GM19372 (cell line): ENCODE measurements around the gene MDP1.
"Not testable (repeated sequence)": the region's sequence is repeated elsewhere in the genome, so short reads cannot be mapped to it uniquely, and the experiment has no call there.

Experiments
- ATAC-seq: cut with Tn5 transposase; IDR thresholded peaks from one replicate; pipeline ENCODE4 v1.9.1; 2021; ENCODE audit warnings: mild to moderate bottlenecking, low read depth, moderate library complexity; ENCODE audit not compliant: unreplicated experiment

MDP1 gene

DNA sequence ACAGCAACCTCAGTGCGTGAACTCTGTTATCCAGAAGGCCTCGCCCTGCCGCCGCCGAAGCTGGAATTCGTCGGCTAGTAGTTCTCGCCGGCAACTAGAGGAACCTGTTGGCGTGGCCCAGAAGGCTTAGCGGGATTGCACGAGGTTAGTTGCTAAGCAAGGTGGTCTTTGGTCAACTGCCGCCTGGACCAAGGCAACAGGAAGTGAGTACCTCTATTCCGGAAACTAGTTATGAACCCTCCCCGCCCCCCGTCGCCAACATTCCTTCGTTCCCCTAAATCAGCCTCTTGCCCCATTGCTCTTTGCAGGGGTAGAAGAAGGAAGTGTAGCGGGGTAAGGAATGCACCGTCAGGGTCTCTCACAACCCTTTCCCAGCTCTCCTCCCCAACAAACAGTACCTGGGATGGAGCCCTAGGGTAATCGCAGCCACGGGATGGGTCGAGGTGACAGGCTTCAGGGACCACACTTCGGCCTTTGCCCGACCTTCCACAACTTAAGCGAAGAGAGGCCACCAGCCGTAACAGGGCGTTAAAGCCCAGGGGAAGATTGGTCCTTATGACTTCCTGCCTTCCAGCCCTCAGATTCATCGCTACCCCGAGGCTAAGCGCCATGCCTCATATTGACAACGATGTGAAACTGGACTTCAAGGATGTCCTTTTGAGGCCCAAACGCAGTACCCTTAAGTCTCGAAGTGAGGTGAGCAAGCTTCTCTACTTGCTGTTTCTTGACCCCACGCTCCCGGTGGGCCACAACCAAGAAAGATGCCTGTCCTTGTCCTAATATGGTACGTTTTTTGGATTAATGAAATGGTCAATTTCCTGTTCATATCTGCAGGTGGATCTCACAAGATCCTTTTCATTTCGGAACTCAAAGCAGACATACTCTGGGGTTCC is 17.0 kb upstream of the MDP1 start, which contains the start of gene GMPR2:
Gene GMPR2 (plus strand): TSS at position 285 of the 893 bp plus-strand sequence. CDS start 325 bp downstream, at position 610.
- ATAC-seq: peak; percentile 56

- ATAC-seq: peak; percentile 71
Observed at GRCh38 chr14:24232121-24232644, 16.3 kb upstream of the MDP1 start, which contains the start of gene NEDD8. NEDD8 (minus strand) TSS chr14:24232367; CDS start chr14:24232267, 100 bp downstream.

GRCh38 chr14:24231263-24232120 is 15.6 kb upstream of the MDP1 start:
- ATAC-seq: no peak

DNA sequence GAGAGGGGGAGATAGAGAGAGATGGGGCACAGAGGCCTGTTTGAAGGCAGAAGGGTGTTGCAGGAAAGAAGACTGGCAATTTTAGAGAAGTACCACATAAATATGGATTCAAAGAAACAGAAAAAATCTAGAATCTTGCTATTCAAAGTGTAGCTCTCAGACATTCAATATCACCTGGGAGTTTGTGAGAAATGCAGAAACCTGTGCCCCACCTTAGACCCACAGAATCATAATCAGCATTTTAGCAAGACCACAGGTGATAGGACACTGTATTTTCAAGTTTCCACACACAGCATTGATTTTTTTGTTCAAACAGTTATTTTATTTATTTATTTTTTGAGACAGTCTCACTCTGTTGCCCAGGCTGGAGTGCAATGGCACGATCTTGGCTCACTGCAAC is 13.0 kb upstream of the MDP1 start:
- no peak for ATAC-seq

GRCh38 chr14:24226473-24226872 is 10.6 kb upstream of the MDP1 start:
- no peak for ATAC-seq

DNA sequence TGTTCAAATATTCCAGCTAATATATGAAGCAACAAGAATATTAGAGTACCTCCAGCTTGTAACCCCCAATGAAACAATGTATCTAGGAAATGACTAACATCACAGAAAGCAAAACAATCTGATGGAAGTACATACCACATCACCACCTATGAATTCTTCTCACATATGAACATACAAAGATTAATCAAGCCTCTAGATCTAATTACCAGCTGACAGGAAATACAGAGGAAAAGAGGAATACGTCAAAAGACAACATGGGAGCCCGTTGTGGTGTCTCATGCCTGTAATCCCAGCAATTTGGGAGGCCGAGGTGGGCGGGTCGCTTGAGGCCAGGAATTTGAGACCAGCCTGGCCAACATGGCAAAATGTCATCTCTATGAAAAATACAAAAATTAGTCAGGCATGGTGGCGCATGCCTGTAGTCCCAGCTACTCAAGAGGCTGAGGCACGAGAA is 8.8 kb upstream of the MDP1 start:
- no peak for ATAC-seq

GRCh38 chr14:24222987-24223386 is 7.1 kb upstream of the MDP1 start:
- not testable (repeated sequence) for ATAC-seq

- no peak for ATAC-seq
Observed at GRCh38 chr14:24219521-24219920, 3.7 kb upstream of the MDP1 start.

- ATAC-seq: no peak
Observed at GRCh38 chr14:24219080-24219479, 3.2 kb upstream of the MDP1 start.

- ATAC-seq: not testable (repeated sequence)
Observed at GRCh38 chr14:24216876-24217275, 1.0 kb upstream of the MDP1 start.

DNA sequence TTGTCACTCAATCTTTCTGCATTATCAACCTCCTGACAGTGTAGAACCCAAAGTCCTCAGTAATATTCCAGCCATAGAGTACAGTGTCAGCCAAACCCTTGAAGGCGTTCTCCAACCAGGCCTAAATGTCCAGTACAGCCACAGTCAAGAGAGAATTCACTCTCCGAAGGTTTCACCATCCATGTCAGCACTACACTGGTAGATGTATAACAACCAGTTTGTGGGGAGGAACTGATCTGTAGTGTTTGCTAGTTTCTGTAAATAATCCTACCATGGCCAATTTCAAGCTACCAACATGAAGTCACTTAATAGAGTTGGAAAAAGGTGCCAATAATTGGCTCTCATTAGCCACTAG is 456 bp upstream of the MDP1 start:
- ATAC-seq: no peak

DNA sequence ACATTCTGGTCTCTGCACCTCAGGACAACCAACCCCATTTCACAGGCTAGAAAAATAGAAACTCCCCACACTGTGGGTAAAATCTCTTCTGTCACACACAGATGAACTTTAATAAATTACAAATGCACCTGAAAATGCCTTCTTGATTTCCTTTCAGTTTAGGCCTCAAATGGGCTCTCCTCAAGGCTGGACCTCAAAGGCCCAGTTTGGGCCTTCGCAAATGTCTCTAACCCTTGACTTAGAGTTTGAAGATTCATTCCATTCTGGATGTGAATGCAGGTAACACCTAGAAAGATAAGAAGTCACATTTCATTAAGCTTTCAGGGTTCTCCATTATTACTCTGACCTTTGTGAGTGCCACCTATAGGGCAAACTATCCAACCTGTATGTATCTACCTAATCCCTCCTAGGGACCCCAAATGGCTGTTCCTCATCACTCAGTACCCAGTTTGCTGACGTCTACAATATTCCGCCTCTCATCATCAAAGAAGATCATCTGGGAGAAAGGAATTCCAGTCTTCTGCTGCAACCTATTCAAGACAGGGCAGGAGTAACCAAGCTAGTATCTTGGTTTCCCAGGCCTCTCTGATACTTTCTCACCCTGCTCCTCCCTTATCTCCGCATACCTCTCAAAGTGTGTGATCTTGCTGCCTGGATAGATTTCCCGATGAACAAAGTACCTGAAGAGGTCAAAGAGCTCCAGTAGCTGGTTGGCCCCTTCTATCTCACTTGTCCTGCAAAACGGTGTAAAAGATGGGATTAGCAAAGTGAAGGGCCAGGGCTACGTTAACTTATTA is 1.8 kb downstream of the MDP1 start:
- no peak for ATAC-seq

- peak; percentile 68 for ATAC-seq
Observed at GRCh38 chr14:24212924-24213865, 2.7 kb downstream of the MDP1 start, which contains the start of gene CHMP4A. CHMP4A (minus strand) TSS chr14:24213488; CDS start chr14:24213439, 49 bp downstream.

DNA sequence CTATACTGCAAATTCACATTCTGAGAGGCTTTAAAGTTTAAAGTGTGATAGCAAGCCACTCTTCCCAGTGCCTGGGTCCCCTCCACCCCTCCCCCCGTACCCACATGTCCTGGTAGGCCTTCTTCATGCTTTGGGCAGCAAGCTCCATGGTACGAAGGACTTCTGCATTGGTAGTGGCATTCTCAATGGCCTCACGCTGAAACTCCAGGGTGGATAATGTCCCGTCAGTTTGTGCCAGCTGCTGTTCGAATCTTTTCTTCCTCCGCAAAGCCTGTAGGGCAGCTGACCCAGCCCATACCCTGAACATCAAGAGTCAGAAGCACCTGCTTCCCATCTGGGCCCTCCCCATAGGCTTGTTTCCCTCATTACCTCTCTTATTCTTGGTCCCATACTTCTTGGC is 4.6 kb downstream of the MDP1 start:
- ATAC-seq: no peak

GRCh38 chr14:24207625-24208024 is 8.2 kb downstream of the MDP1 start:
- ATAC-seq: no peak

- no peak for ATAC-seq
Observed at GRCh38 chr14:24207104-24207551, 8.7 kb downstream of the MDP1 start.

- no peak for ATAC-seq
Observed at GRCh38 chr14:24206260-24207103, 9.4 kb downstream of the MDP1 start.
